Ramos (cell line): ENCODE data around the gene CEMIP2.

ENCODE experiments used
- in situ Hi-C: fragments of 300-500 bp; cut with MboI; formaldehyde crosslinking; loops from one replicate; pipeline ENCODE4 v1.14.3; 2022; ENCODE audit warnings: low sequenced_read_pairs; ENCODE audit not compliant: unreplicated experiment

The CEMIP2 gene

DNA sequence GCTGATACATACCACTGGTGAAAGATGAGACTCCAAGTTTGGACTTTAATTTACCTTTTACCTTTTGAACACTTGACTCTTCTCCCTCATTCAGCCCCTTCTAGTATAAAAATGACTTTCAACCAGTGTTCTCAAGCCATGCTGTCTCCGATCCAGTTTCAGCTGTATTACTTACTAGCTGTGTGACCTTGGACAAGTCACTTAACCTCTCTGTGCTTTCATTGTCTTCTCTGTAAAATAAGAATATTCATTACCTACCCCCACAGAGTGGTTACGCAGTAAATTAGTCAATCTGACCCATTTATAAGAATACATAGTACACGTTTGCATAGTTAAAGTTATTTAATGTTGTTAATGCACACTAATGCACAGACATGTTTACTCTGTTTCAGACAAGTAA, 12.6 kb upstream of the CEMIP2 start:
- in situ Hi-C loops = no loop called here

DNA sequence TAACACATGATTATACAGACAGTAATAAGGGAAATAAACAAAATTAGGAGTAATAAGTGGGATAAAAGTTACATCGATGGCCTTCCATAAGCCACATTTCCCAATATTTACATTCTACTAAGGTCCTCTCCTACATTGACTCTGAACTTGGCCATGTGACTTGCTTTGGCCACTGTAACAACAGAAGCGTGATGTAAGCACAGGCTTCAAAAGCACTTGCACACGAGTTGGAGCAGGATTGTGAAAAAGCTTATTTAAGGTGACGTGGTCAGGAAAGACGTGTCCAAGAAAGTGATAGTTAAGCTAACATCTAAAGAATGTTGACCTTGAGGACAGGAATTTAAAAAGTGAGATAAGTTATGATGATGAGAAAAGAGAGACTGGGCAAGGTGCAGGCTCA, 9.8 kb upstream of the CEMIP2 start:
- in situ Hi-C loops = no loop called here

DNA sequence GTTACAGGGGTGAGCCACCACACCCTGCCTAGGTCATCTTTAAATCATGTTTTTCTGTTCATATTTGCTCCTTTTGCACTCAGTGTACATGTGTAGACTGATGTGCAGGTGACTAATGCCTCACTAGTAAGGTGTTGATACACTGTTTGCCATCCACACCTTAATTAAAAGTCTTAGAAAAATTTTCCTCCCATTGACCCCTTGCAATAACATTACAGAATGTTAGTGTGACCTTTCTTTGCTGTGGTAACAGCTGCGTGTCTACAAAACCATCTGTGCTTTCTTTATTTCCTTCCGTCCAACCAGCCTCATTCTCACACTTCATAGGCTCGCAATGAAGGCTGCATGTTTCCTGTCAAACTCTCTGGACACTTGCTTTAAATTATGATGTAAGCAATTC, 6.6 kb upstream of the CEMIP2 start:
- in situ Hi-C loops = loop anchor here (25.0 kb wide), 1 partner anchor 488 kb away; no protein-coding TSS in a partner anchor

GRCh38 chr9:71772726-71773125, 4.4 kb upstream of the CEMIP2 start:
- in situ Hi-C loops = loop anchor here (25.0 kb wide), 1 partner anchor 485 kb away; no protein-coding TSS in a partner anchor

- in situ Hi-C loops = loop anchor here (25.0 kb wide), 1 partner anchor 483 kb away; no protein-coding TSS in a partner anchor
Measured at GRCh38 chr9:71770170-71770569, 1.9 kb upstream of the CEMIP2 start.

GRCh38 chr9:71769175-71770161, 1.2 kb upstream of the CEMIP2 start:
- in situ Hi-C loops = loop anchor here (10.0 to 25.0 kb wide), 2 partner anchors 165 to 482 kb away; no protein-coding TSS in a partner anchor

GRCh38 chr9:71767776-71768321, 464 bp downstream of the CEMIP2 start:
- in situ Hi-C loops = loop anchor here (10.0 to 25.0 kb wide), 2 partner anchors 163 to 481 kb away; no protein-coding TSS in a partner anchor

GRCh38 chr9:71767163-71767775, 1.0 kb downstream of the CEMIP2 start:
- in situ Hi-C loops = loop anchor here (10.0 to 25.0 kb wide), 2 partner anchors 162 to 480 kb away; no protein-coding TSS in a partner anchor

DNA sequence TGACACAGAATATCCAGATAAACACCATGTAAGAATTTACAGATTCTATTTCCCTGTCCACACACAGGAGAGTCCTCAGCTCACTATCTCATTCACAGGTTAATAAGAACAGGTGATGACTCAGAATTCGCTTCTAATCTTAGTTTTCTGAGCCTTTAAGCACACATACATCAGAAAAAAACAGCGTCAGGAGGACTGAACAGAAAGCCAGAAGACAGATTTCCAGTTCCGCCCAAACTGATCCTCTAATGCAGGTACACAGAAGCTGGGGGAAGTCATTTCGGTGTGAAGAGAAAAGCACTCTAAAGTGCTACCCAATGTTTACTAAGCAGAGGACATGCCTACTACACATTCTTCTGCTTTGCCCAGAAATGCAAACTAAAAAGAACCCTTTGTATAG, 1.6 kb downstream of the CEMIP2 start:
- in situ Hi-C loops = loop anchor here (10.0 to 25.0 kb wide), 2 partner anchors 162 to 479 kb away; no protein-coding TSS in a partner anchor

GRCh38 chr9:71765693-71766092, 2.6 kb downstream of the CEMIP2 start:
- in situ Hi-C loops = loop anchor here (10.0 to 25.0 kb wide), 2 partner anchors 161 to 478 kb away; no protein-coding TSS in a partner anchor

DNA sequence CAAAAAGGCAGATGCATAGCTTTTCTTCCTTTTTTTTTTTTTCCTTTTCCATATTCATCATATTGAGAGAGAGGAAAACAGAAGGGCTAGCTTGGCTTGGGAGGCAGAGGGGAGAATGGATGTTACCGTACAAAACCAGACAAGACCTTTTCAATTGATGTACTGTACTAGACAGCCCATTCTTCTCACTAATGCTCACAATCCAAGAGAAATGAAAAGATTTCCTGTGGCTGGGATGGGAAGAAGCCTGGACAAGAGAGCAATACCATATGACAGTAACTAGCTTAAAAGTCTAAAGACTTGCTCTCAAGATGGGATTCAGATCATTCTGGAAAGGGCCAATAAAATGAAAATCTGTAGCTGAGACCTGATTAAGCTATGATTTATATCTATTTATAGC, 3.4 kb downstream of the CEMIP2 start:
- in situ Hi-C loops = loop anchor here (10.0 to 25.0 kb wide), 2 partner anchors 160 to 478 kb away; no protein-coding TSS in a partner anchor

DNA sequence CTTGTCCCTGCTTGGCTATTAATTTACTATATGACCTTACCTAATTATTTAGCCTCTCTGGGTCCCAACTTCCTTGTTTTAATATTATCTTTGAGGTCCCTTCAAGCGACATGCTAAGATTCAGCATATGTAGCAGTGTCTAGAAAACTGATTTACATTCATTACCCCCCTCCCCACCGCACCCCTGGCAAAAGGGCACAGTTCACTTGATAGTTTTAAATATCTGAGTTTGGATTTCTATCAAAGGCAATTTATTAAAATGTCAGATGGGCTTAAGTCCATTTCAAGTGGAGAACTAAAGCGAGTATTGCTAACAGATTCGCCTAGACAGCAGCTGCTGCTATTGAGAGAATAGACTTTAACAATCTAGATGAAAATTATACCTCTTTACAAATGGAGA, 3.9 kb downstream of the CEMIP2 start:
- in situ Hi-C loops = loop anchor here (10.0 to 25.0 kb wide), 2 partner anchors 160 to 477 kb away; no protein-coding TSS in a partner anchor

- in situ Hi-C loops = loop anchor here (10.0 to 25.0 kb wide), 2 partner anchors 159 to 477 kb away; no protein-coding TSS in a partner anchor
Measured at GRCh38 chr9:71763832-71764231, 4.5 kb downstream of the CEMIP2 start.

- in situ Hi-C loops = loop anchor here (10.0 to 25.0 kb wide), 2 partner anchors 158 to 476 kb away; no protein-coding TSS in a partner anchor
Measured at GRCh38 chr9:71762900-71763653, 5.2 kb downstream of the CEMIP2 start.

DNA sequence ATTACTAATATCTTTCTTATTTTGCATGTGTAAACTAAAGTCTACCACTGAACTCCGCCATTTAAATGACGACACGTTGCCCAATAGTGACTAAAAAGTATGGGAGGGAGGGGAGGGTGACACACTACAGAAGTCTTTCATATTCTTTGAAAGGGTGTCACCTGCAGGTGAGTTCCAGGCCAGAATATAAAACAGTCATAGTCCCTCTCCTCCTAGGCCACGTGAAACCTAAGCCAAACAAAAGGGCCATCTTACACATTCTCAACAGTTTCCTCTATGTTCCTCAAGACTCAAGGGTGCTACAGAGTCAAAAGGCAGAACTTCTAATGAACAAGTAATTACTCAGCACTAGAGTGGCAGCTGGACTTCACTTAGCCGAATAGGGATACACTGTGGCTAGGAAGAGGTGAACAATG, 6.4 kb downstream of the CEMIP2 start:
- in situ Hi-C loops = loop anchor here (10.0 to 25.0 kb wide), 2 partner anchors 157 to 475 kb away; no protein-coding TSS in a partner anchor

GRCh38 chr9:71760901-71761300, 7.4 kb downstream of the CEMIP2 start:
- in situ Hi-C loops = loop anchor here (10.0 to 25.0 kb wide), 2 partner anchors 156 to 474 kb away; no protein-coding TSS in a partner anchor

GRCh38 chr9:71758785-71759184, 9.5 kb downstream of the CEMIP2 start:
- in situ Hi-C loops = loop anchor here (25.0 kb wide), 1 partner anchor 471 kb away; no protein-coding TSS in a partner anchor

- in situ Hi-C loops = loop anchor here (25.0 kb wide), 1 partner anchor 471 kb away; no protein-coding TSS in a partner anchor
Measured at GRCh38 chr9:71758277-71758676, 10.0 kb downstream of the CEMIP2 start.

DNA sequence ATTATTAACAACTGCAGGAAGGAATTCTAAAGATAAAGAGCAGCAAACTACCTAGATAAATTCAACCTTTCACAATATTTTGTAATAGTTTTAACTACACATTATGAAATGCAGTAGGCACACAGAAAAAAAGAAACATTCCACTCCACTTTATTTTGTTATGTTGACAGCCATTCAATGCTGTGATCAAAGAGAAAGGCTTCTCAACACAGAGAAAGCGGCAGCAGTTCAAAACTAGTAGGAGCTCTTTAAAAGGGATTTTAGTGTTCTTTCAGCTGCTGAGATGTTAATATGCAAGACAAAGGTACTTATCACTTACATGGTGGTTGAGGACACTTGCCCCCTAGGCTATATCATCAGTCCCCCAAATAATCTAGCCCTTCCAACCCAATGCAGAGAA, 11.6 kb downstream of the CEMIP2 start:
- in situ Hi-C loops = loop anchor here (25.0 kb wide), 1 partner anchor 469 kb away; no protein-coding TSS in a partner anchor
